Measurements from ENCODE around the gene CORO7.
"Not testable (repeated sequence)": the region's sequence is repeated elsewhere in the genome, so short reads cannot be mapped to it uniquely, and the experiment has no call there.

The CORO7 gene

DNA sequence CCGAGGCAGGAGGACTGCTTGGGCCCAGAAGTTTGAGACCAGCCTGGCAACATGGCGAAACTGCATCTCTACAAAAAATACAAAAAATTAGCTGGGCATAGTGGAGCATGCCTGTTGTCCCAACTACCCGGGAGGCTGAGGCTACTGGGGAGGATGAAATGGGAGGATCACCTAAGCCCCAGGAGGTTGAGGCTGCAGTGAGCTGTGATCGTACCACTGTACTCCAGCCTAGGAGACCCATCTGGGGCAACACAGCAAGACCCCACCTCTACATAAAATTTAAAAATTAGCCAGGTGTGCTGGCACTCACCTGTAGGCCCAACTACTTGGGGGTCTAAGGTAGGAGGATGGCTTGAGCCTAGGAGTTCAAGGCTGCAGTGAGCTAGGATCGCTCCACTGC lies 67.1 kb downstream of the CORO7 start:
- no peak for DNase-seq (ENCODE audit: low read depth)
- TF ChIP-seq POLR2A (IDR thresholded peaks at IDR 0.05; ENCODE audit: extremely low read depth, insufficient read length) (no peak), MYC (IDR thresholded peaks at IDR 0.05; ENCODE audit: low read depth, low read length) (no peak)
- TF ChIP-seq, protein P1, sequence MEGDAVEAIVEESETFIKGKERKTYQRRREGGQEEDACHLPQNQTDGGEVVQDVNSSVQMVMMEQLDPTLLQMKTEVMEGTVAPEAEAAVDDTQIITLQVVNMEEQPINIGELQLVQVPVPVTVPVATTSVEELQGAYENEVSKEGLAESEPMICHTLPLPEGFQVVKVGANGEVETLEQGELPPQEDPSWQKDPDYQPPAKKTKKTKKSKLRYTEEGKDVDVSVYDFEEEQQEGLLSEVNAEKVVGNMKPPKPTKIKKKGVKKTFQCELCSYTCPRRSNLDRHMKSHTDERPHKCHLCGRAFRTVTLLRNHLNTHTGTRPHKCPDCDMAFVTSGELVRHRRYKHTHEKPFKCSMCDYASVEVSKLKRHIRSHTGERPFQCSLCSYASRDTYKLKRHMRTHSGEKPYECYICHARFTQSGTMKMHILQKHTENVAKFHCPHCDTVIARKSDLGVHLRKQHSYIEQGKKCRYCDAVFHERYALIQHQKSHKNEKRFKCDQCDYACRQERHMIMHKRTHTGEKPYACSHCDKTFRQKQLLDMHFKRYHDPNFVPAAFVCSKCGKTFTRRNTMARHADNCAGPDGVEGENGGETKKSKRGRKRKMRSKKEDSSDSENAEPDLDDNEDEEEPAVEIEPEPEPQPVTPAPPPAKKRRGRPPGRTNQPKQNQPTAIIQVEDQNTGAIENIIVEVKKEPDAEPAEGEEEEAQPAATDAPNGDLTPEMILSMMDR (IDR thresholded peaks at IDR 0.05; ENCODE audit: low read depth, low read length) = no peak
- TF ChIP-seq, protein P2, sequence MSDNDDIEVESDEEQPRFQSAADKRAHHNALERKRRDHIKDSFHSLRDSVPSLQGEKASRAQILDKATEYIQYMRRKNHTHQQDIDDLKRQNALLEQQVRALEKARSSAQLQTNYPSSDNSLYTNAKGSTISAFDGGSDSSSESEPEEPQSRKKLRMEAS (IDR thresholded peaks at IDR 0.05; ENCODE audit: low read depth, low read length) = no peak
- peak overlapping the region; percentile 94 for H3K4me3 ChIP-seq (ENCODE audit: low read depth, low read length)

- no peak for TF ChIP-seq MYC (IDR thresholded peaks at IDR 0.05; ENCODE audit: low read depth, low read length)
- TF ChIP-seq, protein P1 (IDR thresholded peaks at IDR 0.05; ENCODE audit: low read depth, low read length) = no peak
- TF ChIP-seq POLR2A (IDR thresholded peaks at IDR 0.05; ENCODE audit: extremely low read depth, insufficient read length) = no peak
- TF ChIP-seq, protein P2 (IDR thresholded peaks at IDR 0.05; ENCODE audit: low read depth, low read length) = no peak
- peak overlapping the region; percentile 32 for H3K4me3 ChIP-seq (ENCODE audit: low read depth, low read length)
- DNase-seq (ENCODE audit: low read depth) = peak; percentile 68
Measured at GRCh38 chr16:4347765-4348509, 68.5 kb downstream of the CORO7 start.

- peak overlapping the region; percentile 32 for H3K4me3 ChIP-seq (ENCODE audit: low read depth, low read length)
- TF ChIP-seq, protein P2 (IDR thresholded peaks at IDR 0.05; ENCODE audit: low read depth, low read length) = no peak
- TF ChIP-seq, protein P1 (IDR thresholded peaks at IDR 0.05; ENCODE audit: low read depth, low read length) = no peak
- TF ChIP-seq MYC (IDR thresholded peaks at IDR 0.05; ENCODE audit: low read depth, low read length) (no peak), POLR2A (IDR thresholded peaks at IDR 0.05; ENCODE audit: extremely low read depth, insufficient read length) (no peak)
- DNase-seq (ENCODE audit: low read depth) = peak; percentile 94
Measured at GRCh38 chr16:4347010-4347409, 69.4 kb downstream of the CORO7 start.

- H3K4me3 ChIP-seq (ENCODE audit: low read depth, low read length) = peak overlapping the region; percentile 32
- peak; percentile 85 for DNase-seq (ENCODE audit: low read depth)
- TF ChIP-seq MYC (IDR thresholded peaks at IDR 0.05; ENCODE audit: low read depth, low read length) = no peak
- TF ChIP-seq, protein P2 (IDR thresholded peaks at IDR 0.05; ENCODE audit: low read depth, low read length) = no peak; the same call in 1 of the 2 replicates
- TF ChIP-seq, protein P1 (IDR thresholded peaks at IDR 0.05; ENCODE audit: low read depth, low read length) = no peak
- TF ChIP-seq POLR2A (IDR thresholded peaks at IDR 0.05; ENCODE audit: extremely low read depth, insufficient read length) = no peak
Measured at GRCh38 chr16:4345836-4346781, 70.3 kb downstream of the CORO7 start.

DNA sequence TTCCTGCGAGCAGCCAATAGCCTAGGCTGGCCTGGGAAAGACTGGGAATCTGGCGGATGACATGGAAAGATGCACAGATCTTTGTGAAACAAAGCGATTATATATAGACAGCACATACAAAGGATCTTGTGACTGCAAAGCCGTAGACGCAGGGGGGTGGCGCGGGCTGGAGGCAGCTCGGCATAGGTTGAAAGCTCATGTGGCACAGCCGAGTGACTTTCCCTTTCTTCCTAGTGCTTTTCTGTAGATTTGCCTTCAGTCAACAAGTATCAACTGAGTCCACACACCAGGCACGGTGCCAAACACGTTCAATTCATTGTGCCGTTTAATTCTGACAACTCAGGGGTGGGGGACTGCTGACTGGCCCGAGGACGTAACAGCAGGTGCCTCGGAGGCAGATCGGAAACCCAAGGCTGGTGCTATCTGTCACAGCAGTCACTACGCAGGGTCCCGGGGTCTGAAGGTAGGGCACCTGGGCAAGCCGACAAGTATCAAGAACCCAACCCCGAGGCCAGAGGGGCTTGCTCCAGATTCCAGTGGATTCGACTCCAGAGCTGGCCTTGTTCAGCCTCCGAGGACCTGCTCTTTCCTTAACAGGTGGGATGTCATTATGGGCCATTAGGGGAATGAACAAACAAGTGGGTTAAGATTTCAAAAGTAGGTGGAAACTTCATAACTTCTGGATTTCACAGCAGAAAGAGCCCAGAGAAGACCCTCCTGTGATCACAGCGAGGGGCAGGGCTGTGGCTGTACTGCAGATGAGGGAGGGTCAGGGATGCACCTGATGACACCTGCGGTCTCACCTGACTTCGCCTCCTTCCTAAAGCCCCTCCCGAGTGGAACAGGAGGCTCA lies 71.2 kb downstream of the CORO7 start:
- no peak for TF ChIP-seq MYC (IDR thresholded peaks at IDR 0.05; ENCODE audit: low read depth, low read length)
- TF ChIP-seq, protein P2 (IDR thresholded peaks at IDR 0.05; ENCODE audit: low read depth, low read length) = no peak
- TF ChIP-seq, protein P1 (IDR thresholded peaks at IDR 0.05; ENCODE audit: low read depth, low read length) = no peak
- no peak for TF ChIP-seq POLR2A (IDR thresholded peaks at IDR 0.05; ENCODE audit: extremely low read depth, insufficient read length)
- no peak overlapping the region for H3K4me3 ChIP-seq (ENCODE audit: low read depth, low read length)
- no peak for DNase-seq (ENCODE audit: low read depth)

DNA sequence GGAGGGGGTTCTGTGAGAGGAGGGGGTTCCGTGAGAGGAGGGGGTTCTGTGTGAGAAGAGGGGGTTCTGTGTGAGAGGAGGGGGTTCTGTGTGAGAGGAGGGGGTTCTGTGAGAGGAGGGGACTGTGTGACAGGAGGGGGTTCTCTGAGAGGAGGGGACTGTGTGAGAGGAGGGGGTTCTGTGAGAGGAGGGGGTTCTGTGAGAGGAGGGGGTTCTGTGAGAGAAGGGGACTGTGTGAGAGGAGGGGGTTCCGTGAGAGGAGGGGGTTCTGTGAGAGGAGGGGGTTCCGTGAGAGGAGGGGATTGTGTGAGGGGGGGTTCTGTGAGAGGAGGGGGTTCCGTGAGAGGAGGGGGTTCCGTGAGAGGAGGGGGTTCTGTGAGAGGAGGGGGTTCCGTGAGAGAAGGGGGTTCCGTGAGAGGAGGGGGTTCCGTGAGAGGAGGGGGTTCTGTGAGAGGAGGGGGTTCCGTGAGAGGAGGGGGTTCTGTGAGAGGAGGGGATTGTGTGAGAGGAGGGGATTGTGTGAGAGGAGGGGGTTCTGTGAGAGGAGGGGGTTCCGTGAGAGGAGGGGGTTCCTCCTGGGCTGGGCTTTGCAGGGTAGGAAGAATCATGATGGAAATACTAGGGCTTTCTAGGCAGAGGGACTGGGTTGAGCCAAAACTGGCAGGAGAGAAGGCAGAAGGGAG lies 72.0 kb downstream of the CORO7 start:
- not testable (repeated sequence) for H3K4me3 ChIP-seq (ENCODE audit: low read depth, low read length); DNase-seq (ENCODE audit: low read depth)

Data from NB4 (cell line).